HL-60 (cell line): ENCODE measurements around the gene FAM53A.

ENCODE experiments used
- DNase-seq, 2 experiments: peaks; one replicate each; pipeline ENCODE4 v3.0.0-alpha.2; 2010 to 2020; ENCODE audit warnings: low read depth in 1 of 2, low spot score in 1 of 2
- H3K27ac ChIP-seq: fragments of 250-450 bp; sonication (Bioruptor Pico); replicated peaks from 2 replicates; pipeline ENCODE4 v1.5.1; 2020; ENCODE audit warnings: mild to moderate bottlenecking, moderate library complexity
- H3K27me3 ChIP-seq: fragments of 250-450 bp; sonication (Bioruptor Pico); 2 replicates; pipeline ENCODE4 v1.5.1; 2021; ENCODE audit warnings: mild to moderate bottlenecking, moderate library complexity; ENCODE audit not compliant: insufficient read depth, poor library complexity, severe bottlenecking
- H3K4me3 ChIP-seq: replicated peaks from 2 replicates; pipeline ENCODE4 v1.5.1; 2011; ENCODE audit warnings: mild to moderate bottlenecking, control low read depth, low read length; ENCODE audit not compliant: insufficient read depth
- GABPA ChIP-seq: IDR thresholded peaks from 2 replicates; pipeline ENCODE4 v1.6.1; 2012; ENCODE audit warnings: low read depth
- POLR2AphosphoS5 ChIP-seq: IDR thresholded peaks from 2 replicates; pipeline ENCODE4 v1.6.1; 2012; ENCODE audit warnings: low read depth
- SPI1 ChIP-seq: IDR thresholded peaks from 2 replicates; pipeline ENCODE4 v1.6.1; 2012; ENCODE audit warnings: low read depth, mild to moderate bottlenecking, borderline replicate concordance
- TF ChIP-seq, protein P1 (sequence below): IDR thresholded peaks from 2 replicates; pipeline ENCODE4 v1.6.1; 2012; ENCODE audit warnings: low read depth; ENCODE audit not compliant: insufficient replicate concordance
- TF ChIP-seq, protein P2 (sequence below): IDR thresholded peaks from one replicate; pipeline ENCODE4 v1.5.1; 2011; ENCODE audit warnings: low read length, control low read depth, inconsistent platforms; ENCODE audit not compliant: insufficient read depth

Gene FAM53A

DNA sequence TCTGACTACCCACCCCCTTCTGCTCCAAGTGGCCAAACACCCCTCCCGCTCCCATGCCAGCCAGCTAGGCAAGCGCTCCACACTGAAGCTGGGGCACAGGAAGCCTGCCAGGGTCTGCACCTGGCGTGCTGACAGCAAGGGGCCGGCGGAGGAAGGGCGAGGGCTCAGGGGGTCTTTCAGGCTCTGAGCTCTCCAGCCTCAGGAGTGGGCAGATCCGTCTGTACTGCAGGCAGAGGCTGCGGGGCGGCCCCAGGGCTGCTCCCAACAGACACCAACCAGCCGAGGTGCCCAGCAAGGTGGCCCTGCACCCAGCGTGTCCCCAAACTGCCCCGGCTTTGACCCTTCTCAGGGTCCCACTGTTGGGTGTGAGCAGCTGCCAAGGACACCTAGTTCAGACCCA, 14.8 kb downstream of the FAM53A start:
- no peak overlapping the region for H3K27ac ChIP-seq
- H3K27me3 ChIP-seq, result no peaks in the 10 kb centered on the region
- no peak overlapping the region for H3K4me3 ChIP-seq
- TF ChIP-seq GABPA (no peak), SPI1 (no peak), POLR2AphosphoS5 (no peak)
- TF ChIP-seq, protein P1, sequence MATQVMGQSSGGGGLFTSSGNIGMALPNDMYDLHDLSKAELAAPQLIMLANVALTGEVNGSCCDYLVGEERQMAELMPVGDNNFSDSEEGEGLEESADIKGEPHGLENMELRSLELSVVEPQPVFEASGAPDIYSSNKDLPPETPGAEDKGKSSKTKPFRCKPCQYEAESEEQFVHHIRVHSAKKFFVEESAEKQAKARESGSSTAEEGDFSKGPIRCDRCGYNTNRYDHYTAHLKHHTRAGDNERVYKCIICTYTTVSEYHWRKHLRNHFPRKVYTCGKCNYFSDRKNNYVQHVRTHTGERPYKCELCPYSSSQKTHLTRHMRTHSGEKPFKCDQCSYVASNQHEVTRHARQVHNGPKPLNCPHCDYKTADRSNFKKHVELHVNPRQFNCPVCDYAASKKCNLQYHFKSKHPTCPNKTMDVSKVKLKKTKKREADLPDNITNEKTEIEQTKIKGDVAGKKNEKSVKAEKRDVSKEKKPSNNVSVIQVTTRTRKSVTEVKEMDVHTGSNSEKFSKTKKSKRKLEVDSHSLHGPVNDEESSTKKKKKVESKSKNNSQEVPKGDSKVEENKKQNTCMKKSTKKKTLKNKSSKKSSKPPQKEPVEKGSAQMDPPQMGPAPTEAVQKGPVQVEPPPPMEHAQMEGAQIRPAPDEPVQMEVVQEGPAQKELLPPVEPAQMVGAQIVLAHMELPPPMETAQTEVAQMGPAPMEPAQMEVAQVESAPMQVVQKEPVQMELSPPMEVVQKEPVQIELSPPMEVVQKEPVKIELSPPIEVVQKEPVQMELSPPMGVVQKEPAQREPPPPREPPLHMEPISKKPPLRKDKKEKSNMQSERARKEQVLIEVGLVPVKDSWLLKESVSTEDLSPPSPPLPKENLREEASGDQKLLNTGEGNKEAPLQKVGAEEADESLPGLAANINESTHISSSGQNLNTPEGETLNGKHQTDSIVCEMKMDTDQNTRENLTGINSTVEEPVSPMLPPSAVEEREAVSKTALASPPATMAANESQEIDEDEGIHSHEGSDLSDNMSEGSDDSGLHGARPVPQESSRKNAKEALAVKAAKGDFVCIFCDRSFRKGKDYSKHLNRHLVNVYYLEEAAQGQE, result no peak
- TF ChIP-seq, protein P2, sequence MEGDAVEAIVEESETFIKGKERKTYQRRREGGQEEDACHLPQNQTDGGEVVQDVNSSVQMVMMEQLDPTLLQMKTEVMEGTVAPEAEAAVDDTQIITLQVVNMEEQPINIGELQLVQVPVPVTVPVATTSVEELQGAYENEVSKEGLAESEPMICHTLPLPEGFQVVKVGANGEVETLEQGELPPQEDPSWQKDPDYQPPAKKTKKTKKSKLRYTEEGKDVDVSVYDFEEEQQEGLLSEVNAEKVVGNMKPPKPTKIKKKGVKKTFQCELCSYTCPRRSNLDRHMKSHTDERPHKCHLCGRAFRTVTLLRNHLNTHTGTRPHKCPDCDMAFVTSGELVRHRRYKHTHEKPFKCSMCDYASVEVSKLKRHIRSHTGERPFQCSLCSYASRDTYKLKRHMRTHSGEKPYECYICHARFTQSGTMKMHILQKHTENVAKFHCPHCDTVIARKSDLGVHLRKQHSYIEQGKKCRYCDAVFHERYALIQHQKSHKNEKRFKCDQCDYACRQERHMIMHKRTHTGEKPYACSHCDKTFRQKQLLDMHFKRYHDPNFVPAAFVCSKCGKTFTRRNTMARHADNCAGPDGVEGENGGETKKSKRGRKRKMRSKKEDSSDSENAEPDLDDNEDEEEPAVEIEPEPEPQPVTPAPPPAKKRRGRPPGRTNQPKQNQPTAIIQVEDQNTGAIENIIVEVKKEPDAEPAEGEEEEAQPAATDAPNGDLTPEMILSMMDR, result no peak
- DNase-seq, result no peak

DNA sequence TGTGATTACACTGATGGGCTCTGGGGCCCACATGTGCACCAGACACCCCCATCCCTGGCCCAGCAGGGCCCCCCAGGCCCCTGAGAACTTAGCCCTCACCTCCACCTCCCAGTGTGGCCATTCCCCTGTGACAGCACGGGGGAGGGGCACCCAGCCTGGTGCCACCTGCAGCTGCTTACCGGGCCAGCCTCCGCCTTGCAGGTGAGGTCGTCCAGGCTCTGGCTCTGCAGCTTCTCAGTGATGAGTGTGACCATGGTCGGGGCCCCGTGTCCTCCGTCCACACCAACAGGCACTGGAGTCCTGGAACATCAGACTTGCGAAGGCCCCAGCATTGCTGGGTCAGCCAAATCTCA, 15.6 kb downstream of the FAM53A start:
- no peaks in the 10 kb centered on the region for H3K27me3 ChIP-seq
- TF ChIP-seq, protein P2, result no peak
- no peak for TF ChIP-seq GABPA
- TF ChIP-seq POLR2AphosphoS5, result no peak
- TF ChIP-seq, protein P1, result no peak
- no peak for TF ChIP-seq SPI1
- no peak for DNase-seq
- no peak overlapping the region for H3K27ac ChIP-seq
- H3K4me3 ChIP-seq, result no peak overlapping the region

DNA sequence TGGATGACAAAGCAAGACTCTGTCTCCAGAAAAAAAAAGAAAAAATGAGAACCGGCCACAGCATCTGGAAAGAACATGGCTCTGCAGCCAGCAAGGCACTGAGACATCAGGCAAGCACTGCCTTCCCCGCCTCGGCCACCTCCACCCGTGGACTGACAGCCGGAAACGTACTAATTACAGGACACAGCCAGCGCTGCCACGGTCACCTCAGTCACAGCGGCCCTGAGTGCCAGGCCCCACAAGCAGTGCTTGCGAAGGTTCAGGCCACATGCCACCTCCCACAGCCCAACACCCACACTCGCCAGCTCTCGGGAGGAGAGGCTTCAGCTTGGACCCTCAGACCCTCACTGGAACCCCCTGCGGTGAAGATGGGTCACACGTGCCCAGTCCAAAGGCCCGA, 16.8 kb downstream of the FAM53A start:
- no peak for DNase-seq
- no peak for TF ChIP-seq GABPA
- no peak for TF ChIP-seq SPI1
- no peak for TF ChIP-seq POLR2AphosphoS5
- TF ChIP-seq, protein P2, result no peak
- TF ChIP-seq, protein P1, result no peak
- no peak overlapping the region for H3K27ac ChIP-seq
- H3K4me3 ChIP-seq, result no peak overlapping the region
- H3K27me3 ChIP-seq, result no peaks in the 10 kb centered on the region
